GM21619 (cell line): Measurements from ENCODE around the gene NFRKB.
"Not testable (repeated sequence)": the region's sequence is repeated elsewhere in the genome, so short reads cannot be mapped to it uniquely, and the experiment has no call there.

Experiments
- ATAC-seq: cut with Tn5 transposase; IDR thresholded peaks from one replicate; pipeline ENCODE4 v1.9.1; 2021; ENCODE audit not compliant: unreplicated experiment

The NFRKB gene

DNA sequence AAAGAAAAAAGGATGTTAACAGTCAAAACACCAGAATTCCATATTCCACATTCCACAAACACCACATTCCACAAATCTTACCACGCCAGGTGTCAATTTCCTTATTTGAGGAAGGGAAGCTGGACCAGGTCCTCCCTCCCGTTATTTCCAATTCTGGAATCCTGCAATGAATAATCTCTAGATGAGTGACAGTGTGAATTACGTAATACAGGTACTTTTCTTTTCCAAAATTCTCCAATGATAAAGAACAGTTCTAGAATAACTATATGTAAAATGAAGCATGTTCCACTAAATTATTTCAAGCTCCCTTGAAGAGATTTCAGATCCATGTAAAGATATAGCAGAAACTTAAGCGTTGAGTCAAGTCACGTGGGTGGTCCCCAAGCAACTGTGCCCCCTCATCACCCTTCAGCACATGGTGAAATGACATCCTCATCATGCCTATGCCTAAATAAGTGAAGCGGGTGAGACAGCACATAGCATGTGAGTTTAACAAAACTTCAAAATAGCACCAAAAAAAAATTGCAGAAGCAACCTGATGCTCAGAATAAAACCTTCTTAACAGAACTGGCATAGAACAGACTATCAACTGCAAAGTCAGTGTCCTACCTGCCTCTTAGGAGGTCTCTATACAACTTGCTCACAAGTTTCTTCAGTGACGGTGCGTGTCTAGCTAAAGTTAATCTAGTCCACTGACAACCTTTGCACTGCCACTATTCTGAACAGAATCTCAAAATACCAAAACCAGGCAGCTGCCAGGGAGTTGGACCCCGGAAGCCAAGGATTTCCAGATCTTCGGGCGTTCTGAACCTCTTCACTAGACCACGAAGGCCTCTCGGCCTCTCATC is 876 bp downstream of the NFRKB start:
- no peak for ATAC-seq

DNA sequence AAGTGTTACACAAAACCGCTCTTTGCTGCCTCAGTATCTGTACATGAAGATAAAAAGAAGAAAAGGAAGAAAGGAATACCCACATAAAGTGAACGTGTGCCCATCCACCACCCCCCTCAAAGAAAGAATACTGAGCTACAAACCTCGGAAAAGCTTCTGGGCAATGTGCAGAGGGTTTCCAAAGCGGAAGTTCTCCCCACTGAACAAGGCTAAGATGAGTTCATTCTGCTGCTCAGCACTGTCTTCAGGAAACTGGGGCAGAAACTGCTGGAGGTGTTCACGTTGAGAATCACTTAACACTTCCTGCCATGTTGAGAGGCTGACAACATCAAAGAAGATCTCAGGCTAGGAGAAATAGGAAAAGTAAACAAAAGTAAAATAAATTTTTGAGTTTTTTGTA is 6.9 kb downstream of the NFRKB start:
- ATAC-seq = no peak

- ATAC-seq = no peak
These were observed 10.0 kb downstream of the NFRKB start for GRCh38 chr11:129885381-129885780.

- ATAC-seq = no peak
These were observed 10.8 kb downstream of the NFRKB start for GRCh38 chr11:129884581-129884980.

DNA sequence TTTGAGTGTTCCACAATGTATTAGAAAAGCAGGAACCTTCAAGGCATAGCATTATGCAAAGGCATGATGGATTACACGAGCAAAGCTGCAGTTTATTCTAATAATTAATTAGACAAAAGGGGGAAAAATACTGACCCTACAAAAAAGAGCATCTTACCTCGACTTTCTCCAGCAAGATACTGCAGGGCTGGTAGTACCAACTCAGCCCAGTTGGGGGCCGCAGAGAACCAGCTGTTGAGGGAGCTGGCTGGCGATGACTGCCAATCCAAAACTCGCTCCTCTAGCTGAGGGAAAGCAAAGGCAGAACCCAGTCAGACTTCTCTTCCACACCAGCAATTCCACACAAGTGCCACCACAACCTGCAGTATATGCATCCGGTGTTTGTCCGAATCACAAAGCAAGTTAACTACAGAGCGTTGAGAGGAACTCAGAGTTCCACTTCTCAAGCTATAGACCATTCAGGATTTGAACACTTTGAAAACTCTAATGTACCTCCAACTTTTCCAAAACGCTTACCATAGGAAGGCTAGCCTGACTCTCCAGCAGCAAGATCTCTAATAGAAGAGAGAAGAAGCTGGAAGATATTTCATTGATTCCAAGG is 13.7 kb downstream of the NFRKB start:
- no peak for ATAC-seq

GRCh38 chr11:129880311-129880710 is 15.1 kb downstream of the NFRKB start:
- ATAC-seq = no peak

GRCh38 chr11:129871914-129872313 is 23.5 kb downstream of the NFRKB start:
- ATAC-seq = no peak

DNA sequence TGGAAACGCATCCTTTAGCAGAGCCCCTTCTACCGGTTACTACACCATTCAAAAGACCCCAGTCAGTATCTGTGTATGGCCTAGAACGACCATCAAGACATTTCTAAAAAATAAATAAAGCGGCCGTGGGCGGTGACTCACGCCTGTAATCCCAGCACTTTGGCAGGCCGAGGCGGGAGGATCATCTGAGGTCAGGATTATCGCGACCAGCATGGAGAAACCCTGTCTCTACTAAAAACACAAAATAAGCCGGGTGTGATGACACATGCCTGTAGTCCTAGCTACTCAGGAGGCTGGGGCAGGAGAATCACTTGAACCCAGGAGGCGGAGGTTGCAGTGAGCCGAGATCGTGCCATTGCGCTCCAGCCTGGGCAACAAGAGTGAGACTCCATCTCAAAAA is 26.8 kb downstream of the NFRKB start:
- ATAC-seq = not testable (repeated sequence)

GRCh38 chr11:129866311-129866710 is 29.1 kb downstream of the NFRKB start:
- no peak for ATAC-seq

DNA sequence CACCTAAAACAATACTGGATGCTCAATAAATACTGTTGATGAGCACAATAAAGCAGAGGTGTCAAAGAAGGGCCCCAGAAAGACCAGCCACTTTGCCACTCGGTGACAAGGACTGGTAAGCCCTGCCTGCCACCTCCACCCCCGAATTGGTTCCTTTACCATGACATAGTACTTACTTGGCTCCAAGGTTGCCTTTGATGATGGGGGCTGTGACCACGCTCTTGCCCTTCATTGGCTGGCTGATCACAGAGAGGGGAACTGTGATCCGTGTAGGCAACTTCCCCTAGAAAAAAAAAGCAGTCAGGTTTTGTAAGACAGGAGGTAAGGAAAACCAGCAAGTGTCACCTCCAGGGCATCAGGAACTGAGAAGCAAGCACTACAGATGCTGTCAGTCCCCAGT is 29.7 kb downstream of the NFRKB start:
- no peak for ATAC-seq

DNA sequence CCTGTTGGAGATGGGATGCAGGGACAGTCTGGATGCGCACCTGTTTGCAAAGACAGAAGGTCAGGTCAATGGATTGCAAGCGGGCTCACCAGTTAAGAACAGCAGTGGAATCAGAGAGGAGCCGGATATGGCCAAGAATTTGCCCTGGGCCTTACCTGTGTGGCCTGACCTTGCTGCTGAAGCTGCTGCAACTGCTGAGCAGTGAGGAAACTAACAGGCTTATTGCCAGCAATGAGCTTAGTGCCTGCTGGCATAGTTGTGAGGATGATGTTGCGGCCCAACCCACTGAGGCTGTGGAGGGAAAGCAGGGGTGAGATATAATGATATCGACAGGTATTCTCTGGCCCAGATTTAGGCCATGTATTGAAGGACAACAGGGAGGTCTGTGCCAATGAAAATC is 30.6 kb downstream of the NFRKB start:
- ATAC-seq = no peak

GRCh38 chr11:129861702-129862522 is 33.5 kb downstream of the NFRKB start:
- ATAC-seq = no peak

- no peak for ATAC-seq
These were observed 39.3 kb downstream of the NFRKB start for GRCh38 chr11:129856036-129856435.

DNA sequence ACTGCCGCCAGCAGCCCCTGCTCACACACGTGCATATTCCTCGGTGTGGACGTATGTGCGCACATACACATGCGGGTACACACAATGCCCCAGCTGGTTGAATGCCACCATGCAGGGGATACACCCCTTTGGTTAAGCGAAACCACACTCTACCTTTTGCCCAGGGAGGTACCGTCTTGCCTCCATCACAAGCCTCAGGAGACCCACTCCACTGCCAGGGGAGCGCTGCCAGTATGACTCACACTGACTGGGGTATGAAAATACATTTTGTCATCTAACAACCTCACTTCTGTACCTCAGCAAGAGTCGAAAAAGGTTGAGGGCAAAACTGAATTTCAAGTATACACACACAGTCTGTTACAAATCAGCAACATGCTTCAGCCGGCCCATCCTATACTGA is 40.3 kb downstream of the NFRKB start:
- ATAC-seq = no peak

DNA sequence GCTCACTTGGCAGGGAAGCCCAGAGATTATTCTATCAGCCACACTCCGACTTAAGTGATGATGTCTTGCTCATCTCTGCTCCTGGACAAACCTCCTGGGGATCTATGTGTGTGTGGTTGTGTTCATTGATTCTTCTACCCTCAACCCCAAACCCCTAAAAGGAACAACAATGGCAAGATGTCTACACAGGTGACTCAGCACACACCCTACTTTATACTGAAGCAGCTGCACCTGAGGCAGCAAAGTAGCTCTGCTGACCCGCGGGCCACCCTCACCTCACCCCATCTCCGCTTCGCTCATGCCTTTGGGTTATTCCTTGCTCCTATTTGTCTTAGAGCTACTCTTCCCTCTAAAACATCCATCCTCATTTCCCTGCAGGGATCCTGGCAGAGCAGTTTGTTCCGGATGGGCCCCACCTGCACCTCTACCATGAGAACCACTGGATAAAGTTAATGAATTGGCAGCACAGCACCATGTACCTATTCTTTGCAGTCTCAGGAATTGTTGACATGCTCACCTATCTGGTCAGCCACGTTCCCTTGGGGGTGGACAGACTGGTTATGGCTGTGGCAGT is 41.1 kb downstream of the NFRKB start:
- ATAC-seq = no peak

DNA sequence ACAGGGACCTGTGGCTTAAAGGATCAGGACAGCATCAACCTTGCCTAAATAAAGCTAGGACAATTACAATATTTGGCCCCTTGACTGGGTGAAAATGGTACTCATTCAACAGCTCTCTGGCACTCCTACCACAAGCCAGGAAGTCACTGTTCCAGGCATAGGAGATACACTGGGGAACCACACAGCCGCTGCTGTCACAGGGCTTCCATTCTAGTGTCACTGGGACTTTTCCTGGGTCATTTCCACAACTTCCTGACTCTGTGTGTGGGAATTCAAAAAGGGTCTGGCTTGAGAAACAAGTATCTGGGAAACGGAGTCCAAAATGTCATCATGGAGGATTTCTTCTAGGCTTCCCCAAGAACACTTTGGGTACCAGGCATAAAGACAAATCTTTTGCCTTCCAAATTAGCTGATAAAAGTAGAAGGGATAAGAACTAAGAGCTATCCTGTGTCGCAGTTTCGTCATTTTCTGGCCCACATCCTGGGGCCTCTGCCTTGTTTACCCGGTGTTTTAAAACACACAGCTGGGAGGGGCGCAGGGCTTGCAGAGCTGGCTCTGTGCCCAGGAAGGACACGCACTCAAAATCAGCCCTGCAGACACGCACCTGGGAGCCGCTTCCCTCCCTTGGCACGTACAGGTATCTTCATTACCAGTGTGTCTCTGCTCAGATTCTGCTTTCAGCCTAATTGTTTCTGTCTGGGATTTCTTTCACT is 41.7 kb downstream of the NFRKB start:
- no peak for ATAC-seq

DNA sequence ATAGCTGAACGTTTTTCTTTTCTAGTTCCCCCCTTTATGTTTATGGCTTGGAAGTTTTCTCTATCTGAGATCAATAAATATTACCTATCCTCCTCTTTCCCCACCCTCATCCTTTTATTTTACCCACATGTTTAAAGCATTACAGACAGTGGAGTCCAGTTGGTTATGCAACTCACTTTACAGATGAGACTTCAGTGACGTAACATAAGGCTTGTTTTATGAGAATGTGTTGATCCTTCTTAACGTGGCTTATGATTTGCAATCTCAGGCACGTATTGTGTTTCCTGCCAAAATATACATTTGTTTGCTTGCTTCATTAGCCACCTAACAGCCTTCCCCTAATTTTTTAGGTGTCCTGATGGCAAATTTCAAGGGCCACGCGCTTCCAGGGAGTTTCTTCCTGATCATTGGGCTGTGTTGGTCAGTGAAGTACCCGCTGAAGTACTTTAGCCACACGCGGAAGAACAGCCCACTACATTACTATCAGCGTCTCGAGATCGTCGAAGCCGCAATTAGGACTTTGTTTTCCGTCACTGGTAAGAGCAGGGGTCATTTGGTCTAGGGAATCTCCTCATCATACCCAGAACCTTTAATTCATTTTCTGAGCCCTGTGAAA is 43.1 kb downstream of the NFRKB start:
- ATAC-seq = no peak

GRCh38 chr11:129849447-129850130 is 45.8 kb downstream of the NFRKB start:
- ATAC-seq = no peak

- not testable (repeated sequence) for ATAC-seq
These were observed 48.0 kb downstream of the NFRKB start for GRCh38 chr11:129847361-129847760.
